ENCODE measurements around the gene TMEM175.

TMEM175 gene

DNA sequence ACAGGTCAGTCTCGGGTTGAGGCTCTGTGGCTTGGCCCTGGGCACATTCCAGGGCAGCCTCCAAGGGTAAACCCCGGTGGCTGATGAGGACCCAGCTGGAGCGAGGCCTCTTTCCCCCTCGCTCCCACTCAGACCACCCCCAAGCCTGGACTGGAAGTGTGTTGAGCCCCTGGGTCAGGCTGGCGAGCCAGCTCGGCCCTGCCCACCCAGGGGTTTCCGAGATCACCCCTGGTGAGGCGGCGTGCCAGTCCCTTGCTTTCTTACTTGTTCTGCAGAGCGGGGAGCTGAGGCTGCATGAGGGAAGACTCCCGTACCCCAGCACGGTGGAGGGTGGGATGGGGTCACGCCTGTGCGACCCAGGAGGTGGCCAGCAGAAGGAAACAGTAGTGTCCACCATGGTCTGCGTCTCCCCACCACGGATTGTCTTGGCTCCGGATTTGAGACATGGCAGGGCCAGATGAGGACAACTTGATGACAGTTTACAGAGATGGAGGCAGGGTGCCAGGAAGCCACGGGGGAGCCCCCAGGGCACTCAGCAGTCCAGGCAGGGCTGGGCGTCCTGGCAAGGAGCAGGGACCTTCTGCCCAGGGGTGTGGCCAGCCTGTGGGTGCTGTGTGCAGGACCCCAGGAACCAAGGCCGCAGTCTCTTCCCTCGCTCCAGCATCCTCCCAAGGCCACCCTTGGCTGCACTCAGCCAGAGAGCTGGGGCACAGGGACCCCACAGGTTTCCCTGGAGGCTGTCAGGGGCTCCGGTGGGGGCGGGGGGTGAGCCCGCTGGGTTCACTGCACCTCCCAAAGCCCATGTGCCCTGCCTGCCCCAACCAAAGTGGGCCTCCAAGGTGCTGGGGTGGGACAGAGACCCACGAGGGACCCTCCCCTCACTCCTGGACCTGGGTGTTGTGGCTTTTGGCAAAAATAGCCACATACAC lies 72.6 kb downstream of the TMEM175 start:
- DNase-seq (ENCODE audit: extremely low read depth, insufficient read length) = no peak
- Histone ChIP-seq H3K4me3 (replicated peaks; ENCODE audit: low read depth, low read length) (no peak overlapping the region), H3K36me3 (ENCODE audit: control insufficient read depth, insufficient read depth, low read length) (no peaks in the 10 kb centered on the region), H3K27me3 (replicated peaks; ENCODE audit: control insufficient read depth, insufficient read depth, low read length) (no peaks in the 10 kb centered on the region; the same call in 1 of the 2 replicates)
- TF ChIP-seq, protein P1, sequence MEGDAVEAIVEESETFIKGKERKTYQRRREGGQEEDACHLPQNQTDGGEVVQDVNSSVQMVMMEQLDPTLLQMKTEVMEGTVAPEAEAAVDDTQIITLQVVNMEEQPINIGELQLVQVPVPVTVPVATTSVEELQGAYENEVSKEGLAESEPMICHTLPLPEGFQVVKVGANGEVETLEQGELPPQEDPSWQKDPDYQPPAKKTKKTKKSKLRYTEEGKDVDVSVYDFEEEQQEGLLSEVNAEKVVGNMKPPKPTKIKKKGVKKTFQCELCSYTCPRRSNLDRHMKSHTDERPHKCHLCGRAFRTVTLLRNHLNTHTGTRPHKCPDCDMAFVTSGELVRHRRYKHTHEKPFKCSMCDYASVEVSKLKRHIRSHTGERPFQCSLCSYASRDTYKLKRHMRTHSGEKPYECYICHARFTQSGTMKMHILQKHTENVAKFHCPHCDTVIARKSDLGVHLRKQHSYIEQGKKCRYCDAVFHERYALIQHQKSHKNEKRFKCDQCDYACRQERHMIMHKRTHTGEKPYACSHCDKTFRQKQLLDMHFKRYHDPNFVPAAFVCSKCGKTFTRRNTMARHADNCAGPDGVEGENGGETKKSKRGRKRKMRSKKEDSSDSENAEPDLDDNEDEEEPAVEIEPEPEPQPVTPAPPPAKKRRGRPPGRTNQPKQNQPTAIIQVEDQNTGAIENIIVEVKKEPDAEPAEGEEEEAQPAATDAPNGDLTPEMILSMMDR (IDR thresholded peaks at IDR 0.05; ENCODE audit: insufficient read depth, low read length, poor library complexity, severe bottlenecking) = no peak

DNA sequence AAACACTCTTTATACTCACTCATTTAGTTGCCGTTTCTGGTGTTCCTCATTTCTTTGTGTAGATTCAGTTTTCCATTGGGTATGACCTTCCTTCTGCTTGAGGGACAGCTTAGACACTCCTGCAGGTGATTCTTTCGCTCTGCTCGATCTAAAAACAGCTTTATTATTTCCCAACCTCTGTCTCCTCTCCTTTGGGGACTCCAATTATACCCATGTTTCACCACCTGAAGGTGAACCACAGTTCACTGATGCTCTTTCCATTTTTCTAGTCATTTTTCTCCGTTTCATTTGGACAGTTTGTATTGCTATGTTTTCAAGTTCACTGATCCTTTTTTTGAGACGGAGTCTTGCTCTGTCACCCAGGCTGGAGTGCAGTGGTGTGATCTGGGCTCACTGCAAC lies 74.6 kb downstream of the TMEM175 start:
- TF ChIP-seq, protein P1 (IDR thresholded peaks at IDR 0.05; ENCODE audit: insufficient read depth, low read length, poor library complexity, severe bottlenecking) = no peak
- no peak overlapping the region for H3K4me3 ChIP-seq (replicated peaks; ENCODE audit: low read depth, low read length)
- no peak for DNase-seq (ENCODE audit: extremely low read depth, insufficient read length)
- no peaks in the 10 kb centered on the region; the same call in 1 of the 2 replicates for H3K27me3 ChIP-seq (replicated peaks; ENCODE audit: control insufficient read depth, insufficient read depth, low read length)
- no peaks in the 10 kb centered on the region for H3K36me3 ChIP-seq (ENCODE audit: control insufficient read depth, insufficient read depth, low read length)

All from GM06990 (cell line).